LNCAP (cell line): Measurements from ENCODE around the gene KRTAP1-5.
"Not testable (repeated sequence)": the region's sequence is repeated elsewhere in the genome, so short reads cannot be mapped to it uniquely, and the experiment has no call there.

Experiments used
- TF ChIP-seq, protein P1 (sequence below): fragments of 450-650 bp; IDR thresholded peaks from 2 replicates; pipeline ENCODE4 v1.5.1; 2017; ENCODE audit warnings: mild to moderate bottlenecking

The KRTAP1-5 gene

DNA sequence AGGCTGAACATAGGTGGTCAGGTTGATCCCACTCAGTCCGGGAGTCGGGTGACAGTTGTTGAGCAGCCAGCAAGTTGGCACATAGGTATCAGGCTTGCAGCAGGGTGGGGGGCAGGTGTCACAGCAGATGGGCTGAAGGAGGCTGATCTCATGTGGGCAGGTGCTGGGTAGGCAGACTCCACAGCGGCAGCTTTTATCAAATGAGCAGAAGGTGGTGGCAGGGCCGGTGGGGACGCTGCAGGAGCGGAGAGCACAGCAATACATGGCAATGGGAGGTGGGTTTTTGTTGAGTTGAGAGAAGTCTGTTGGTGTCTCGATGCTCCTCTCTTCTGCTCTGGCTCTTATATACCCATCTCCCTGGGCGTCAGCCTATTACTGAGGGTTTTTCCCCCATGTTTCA is 18.2 kb downstream of the KRTAP1-5 start, which contains the start of gene KRTAP3-1:
TSS of gene KRTAP3-1 (minus strand) at position 318 of the 400 bp plus-strand sequence. CDS start at position 264, 54 bp downstream.
- TF ChIP-seq, protein P1, sequence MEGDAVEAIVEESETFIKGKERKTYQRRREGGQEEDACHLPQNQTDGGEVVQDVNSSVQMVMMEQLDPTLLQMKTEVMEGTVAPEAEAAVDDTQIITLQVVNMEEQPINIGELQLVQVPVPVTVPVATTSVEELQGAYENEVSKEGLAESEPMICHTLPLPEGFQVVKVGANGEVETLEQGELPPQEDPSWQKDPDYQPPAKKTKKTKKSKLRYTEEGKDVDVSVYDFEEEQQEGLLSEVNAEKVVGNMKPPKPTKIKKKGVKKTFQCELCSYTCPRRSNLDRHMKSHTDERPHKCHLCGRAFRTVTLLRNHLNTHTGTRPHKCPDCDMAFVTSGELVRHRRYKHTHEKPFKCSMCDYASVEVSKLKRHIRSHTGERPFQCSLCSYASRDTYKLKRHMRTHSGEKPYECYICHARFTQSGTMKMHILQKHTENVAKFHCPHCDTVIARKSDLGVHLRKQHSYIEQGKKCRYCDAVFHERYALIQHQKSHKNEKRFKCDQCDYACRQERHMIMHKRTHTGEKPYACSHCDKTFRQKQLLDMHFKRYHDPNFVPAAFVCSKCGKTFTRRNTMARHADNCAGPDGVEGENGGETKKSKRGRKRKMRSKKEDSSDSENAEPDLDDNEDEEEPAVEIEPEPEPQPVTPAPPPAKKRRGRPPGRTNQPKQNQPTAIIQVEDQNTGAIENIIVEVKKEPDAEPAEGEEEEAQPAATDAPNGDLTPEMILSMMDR, result no peak

DNA sequence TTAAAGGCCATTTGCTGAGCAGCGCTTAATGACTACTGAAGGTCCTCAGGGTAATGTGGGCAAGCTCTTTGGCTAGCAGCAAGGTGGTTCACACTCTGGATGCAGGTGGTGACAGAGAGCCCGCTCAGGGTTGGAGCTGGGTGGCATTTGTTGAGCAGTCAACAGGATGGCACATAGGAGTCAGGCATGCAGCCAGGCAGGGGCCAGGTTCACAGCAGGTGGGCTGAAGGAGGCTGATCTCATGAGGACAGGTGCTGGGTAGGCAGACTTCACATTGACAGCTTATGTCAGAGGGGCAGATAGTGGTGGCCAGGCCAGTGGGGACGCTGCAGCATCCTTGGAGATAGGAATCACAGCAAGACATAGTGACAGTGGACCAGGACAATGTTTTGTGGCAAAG is 22.6 kb downstream of the KRTAP1-5 start:
- TF ChIP-seq, protein P1, result no peak

DNA sequence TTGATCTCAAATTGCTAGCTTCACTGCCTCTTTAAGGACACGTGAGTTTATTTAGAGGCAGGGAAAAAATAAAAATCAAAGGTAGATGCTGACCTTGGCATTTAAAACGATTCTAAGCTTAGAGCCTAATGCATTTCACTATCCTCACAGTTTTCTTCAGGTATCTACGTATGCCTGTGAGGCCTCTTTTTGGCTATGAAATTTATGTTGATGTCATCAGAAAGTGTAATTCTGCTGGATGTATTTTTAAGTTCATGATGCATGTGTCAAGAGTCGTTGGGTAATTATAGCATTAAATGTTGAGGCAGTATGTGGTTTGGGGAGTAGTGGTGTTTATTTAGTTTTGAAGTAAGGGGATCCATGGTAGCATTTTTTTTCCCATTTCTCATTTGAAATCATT is 23.1 kb downstream of the KRTAP1-5 start:
- TF ChIP-seq, protein P1, result no peak

DNA sequence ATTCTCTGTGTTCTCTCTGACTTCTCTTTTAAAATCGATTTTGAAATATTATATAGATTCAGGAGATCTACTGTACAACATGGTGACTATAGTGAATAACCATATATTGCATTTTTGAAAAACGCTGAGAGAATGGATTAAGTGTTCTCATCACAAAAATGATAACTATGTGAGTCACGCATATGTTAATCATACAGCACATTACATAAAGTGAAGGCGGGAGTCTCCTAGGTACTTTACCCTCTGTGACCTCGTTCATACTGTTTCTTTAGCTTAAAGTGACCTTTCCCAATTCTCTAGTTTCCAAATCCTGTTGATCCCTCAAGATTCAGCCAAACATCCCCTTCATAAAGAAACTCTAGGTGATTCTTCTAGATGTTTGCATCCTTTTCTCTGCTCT is 24.2 kb downstream of the KRTAP1-5 start:
- TF ChIP-seq, protein P1, result no peak

DNA sequence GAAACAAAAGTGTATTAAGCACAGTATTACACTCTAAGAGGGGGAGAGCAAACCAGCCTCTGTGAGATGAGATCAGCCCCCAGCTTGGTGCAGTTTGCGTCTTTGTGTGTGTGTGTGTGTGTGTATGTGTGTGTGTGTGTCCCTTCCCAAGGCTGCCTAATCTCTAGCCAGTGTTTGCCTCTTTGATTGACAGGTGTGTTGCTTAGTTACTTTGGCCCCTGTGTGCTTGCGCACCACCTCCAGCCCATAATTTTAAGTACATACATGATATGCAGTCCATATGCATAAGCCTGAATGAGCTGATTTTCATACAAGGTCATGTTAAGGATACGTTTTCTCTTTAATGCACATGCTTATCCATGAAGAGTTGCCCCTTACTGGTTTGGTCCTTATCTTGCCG is 25.2 kb downstream of the KRTAP1-5 start:
- TF ChIP-seq, protein P1, result no peak

DNA sequence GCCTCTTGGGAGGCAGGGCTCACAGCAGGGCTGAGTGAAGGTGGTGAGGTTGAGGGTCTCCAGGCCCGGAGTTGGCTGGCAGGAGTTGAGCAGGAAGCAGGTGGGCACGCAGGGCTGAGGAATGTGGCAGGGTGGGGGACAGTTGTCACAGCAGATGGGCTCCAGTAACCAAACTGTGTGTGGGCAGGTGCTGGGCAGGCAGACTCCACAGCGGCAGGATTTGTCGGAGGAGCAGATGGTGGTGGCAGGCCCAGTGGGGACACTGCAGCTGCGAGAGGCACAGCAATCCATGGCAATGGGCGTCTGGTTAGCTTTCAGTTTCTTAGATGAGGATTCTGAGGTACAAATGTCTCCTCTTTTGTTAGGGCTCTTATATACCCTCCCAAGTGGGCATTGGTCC is 27.4 kb downstream of the KRTAP1-5 start, which contains the start of gene KRTAP3-2:
TSS of gene KRTAP3-2 (minus strand) at position 344 of the 400 bp plus-strand sequence. CDS start at position 291, 53 bp downstream.
- TF ChIP-seq, protein P1, result not testable (repeated sequence)

DNA sequence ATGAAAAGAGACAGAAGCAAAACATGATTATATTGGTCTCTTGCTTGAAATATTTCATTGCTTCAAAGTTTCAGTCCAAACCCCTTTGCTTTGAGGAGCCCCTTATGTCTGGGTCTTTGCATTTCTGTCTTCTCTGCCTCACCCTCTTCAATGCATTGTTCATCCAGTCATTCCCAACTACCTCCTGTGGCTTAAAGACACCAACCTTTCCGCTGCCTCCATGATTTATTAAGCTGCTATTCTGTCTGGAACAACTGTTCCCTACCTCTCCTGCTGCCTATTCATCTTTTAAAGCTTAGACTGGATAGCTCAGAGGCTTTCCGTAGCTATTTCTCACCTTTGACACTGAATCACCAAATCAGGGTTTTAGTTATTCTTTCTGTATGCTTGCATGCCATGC is 29.6 kb downstream of the KRTAP1-5 start:
- TF ChIP-seq, protein P1, result no peak

DNA sequence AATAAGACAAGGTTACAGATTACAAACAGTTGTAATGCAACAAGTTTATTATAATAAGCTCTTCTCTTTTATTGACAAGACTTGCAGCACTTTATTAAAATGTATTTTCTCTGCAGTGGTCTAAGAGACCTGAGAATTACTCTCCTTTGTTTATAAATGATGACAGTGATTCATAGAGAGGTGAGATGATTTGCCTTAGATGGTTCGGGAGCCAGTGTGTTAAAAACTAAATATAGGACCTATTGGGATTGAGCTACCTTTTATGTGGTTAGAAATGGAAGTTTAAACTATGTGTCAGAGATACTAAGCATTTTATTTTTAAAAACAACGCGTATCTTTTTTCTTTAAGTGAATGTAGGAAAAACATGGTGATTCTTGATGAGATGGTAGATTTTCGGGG is 30.2 kb downstream of the KRTAP1-5 start:
- TF ChIP-seq, protein P1, result no peak
